DOHH2 (cell line): ENCODE measurements around the gene DDR1.

ENCODE experiments used
- CTCF ChIP-seq: fragments of 200-600 bp; sonication (generic); IDR thresholded peaks from one replicate; pipeline ENCODE4 v1.5.1; 2014; ENCODE audit warnings: antibody characterized with exemption, mild to moderate bottlenecking, low read depth, low read length; ENCODE audit not compliant: poor library complexity, severe bottlenecking
- EZH2phosphoT487 ChIP-seq: fragments of 200-600 bp; sonication (generic); IDR thresholded peaks from 2 replicates; pipeline ENCODE4 v1.6.1; 2017; ENCODE audit warnings: borderline replicate concordance, mild to moderate bottlenecking, antibody characterized with exemption, low read length, moderate library complexity, mixed read lengths

- TF ChIP-seq CTCF = no peak
- TF ChIP-seq EZH2phosphoT487 = no peak
Measured at GRCh38 chr6:30893666-30894065, 9.3 kb downstream of the DDR1 start.
